ENCODE measurements around the gene CUBN.

DNA sequence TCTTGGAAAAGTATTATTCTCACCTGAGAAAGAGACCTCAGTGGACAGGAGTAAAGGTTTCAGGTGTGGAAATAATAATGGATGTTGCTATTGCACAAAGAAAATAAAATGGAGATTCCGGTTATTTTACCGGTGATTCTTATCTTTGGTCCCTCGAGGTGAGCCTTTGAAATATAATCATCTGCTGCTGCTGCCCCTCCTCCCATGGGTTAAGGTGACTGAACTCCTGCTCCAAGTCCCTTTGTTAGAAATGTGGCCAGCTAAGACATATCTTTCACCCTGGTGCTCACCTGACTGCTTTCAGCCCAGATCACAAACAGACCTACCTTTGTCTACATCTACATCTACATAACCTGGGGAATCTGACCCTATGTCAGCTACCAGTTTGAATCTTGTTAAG, 5.7 kb downstream of the CUBN start:
- TF ChIP-seq, protein P1, sequence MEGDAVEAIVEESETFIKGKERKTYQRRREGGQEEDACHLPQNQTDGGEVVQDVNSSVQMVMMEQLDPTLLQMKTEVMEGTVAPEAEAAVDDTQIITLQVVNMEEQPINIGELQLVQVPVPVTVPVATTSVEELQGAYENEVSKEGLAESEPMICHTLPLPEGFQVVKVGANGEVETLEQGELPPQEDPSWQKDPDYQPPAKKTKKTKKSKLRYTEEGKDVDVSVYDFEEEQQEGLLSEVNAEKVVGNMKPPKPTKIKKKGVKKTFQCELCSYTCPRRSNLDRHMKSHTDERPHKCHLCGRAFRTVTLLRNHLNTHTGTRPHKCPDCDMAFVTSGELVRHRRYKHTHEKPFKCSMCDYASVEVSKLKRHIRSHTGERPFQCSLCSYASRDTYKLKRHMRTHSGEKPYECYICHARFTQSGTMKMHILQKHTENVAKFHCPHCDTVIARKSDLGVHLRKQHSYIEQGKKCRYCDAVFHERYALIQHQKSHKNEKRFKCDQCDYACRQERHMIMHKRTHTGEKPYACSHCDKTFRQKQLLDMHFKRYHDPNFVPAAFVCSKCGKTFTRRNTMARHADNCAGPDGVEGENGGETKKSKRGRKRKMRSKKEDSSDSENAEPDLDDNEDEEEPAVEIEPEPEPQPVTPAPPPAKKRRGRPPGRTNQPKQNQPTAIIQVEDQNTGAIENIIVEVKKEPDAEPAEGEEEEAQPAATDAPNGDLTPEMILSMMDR (IDR thresholded peaks at IDR 0.05) = no peak
- no peak for TF ChIP-seq POLR2A (IDR thresholded peaks at IDR 0.05)
